ENCODE data around the gene DCAF8L2.

DNA sequence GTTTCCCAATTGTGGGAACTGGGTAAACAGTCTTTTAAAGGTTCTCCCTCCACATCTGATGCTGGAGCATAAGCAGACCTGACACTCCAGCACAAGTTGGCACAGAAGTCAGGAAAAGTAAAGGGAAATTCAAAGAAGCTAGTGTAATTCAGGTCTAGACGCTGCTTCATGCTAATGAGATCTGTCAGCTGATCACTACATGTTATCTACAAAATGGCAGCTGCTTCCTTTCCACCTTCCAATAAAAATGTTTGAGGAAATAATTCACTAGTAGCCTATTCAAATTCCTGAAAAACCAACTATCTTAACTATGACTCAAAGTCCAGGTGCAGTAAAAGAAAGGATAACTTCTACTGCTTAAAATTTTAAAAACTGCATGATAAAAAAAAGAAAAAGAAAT, 29.3 kb downstream of the DCAF8L2 start:
- TF ChIP-seq, protein P1, sequence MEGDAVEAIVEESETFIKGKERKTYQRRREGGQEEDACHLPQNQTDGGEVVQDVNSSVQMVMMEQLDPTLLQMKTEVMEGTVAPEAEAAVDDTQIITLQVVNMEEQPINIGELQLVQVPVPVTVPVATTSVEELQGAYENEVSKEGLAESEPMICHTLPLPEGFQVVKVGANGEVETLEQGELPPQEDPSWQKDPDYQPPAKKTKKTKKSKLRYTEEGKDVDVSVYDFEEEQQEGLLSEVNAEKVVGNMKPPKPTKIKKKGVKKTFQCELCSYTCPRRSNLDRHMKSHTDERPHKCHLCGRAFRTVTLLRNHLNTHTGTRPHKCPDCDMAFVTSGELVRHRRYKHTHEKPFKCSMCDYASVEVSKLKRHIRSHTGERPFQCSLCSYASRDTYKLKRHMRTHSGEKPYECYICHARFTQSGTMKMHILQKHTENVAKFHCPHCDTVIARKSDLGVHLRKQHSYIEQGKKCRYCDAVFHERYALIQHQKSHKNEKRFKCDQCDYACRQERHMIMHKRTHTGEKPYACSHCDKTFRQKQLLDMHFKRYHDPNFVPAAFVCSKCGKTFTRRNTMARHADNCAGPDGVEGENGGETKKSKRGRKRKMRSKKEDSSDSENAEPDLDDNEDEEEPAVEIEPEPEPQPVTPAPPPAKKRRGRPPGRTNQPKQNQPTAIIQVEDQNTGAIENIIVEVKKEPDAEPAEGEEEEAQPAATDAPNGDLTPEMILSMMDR (IDR thresholded peaks at IDR 0.05; ENCODE audit: low read length): no peak
- TF ChIP-seq EZH2 (IDR thresholded peaks at IDR 0.05; ENCODE audit: borderline replicate concordance, low read length): no peak

All from OCI-LY1 (cell line).